Measurements from ENCODE around the gene RGS12.

The RGS12 gene

GRCh38 chr4:3329887-3330286 lies 37.1 kb downstream of the RGS12 start:
- Histone ChIP-seq H3K27ac (ENCODE audit: low read depth, low read length) (no peak overlapping the region), H3K4me1 (ENCODE audit: control insufficient read depth, low read length) (peaks cover 10% of the 10 kb centered on the region), H4K20me1 (ENCODE audit: control insufficient read depth, insufficient read depth, low read depth, low read length) (no peaks in the 10 kb centered on the region), H3F3A (ENCODE audit: control insufficient read depth, insufficient read depth) (no peaks in the 10 kb centered on the region), H3K36me3 (ENCODE audit: control insufficient read depth, low read length) (no peaks in the 10 kb centered on the region), H3K4me2 (ENCODE audit: low read length) (no peak overlapping the region), H3K9me2 (replicated peaks; ENCODE audit: control insufficient read depth, low read length) (no peaks in the 10 kb centered on the region), H3K9me3 (ENCODE audit: control insufficient read depth, insufficient read depth, low read length) (no peaks in the 10 kb centered on the region), H3K79me2 (ENCODE audit: control insufficient read depth, low read length) (no peaks in the 10 kb centered on the region), H3K27me3 (ENCODE audit: control insufficient read depth, low read length) (0 out of 2 replicates have a peak, but pooled peaks cover 3% of the 10 kb centered on the region), H3K4me3 (ENCODE audit: low read length) (no peak overlapping the region)
- TF ChIP-seq EZH2phosphoT487 (IDR thresholded peaks at IDR 0.05; ENCODE audit: borderline replicate concordance, low read length) (no peak), CTCF (IDR thresholded peaks at IDR 0.05; ENCODE audit: low read depth, low read length, poor library complexity, severe bottlenecking) (no peak)

GRCh38 chr4:3330707-3331106 lies 37.9 kb downstream of the RGS12 start:
- no peaks in the 10 kb centered on the region for H3K79me2 ChIP-seq (ENCODE audit: control insufficient read depth, low read length)
- H3K27ac ChIP-seq (ENCODE audit: low read depth, low read length): no peak overlapping the region
- H3K4me3 ChIP-seq (ENCODE audit: low read length): no peak overlapping the region
- TF ChIP-seq CTCF (IDR thresholded peaks at IDR 0.05; ENCODE audit: low read depth, low read length, poor library complexity, severe bottlenecking): no peak
- no peak for TF ChIP-seq EZH2phosphoT487 (IDR thresholded peaks at IDR 0.05; ENCODE audit: borderline replicate concordance, low read length)
- no peaks in the 10 kb centered on the region for H4K20me1 ChIP-seq (ENCODE audit: control insufficient read depth, insufficient read depth, low read depth, low read length)
- no peaks in the 10 kb centered on the region for H3K9me3 ChIP-seq (ENCODE audit: control insufficient read depth, insufficient read depth, low read length)
- H3K9me2 ChIP-seq (replicated peaks; ENCODE audit: control insufficient read depth, low read length): no peaks in the 10 kb centered on the region
- H3K4me1 ChIP-seq (ENCODE audit: control insufficient read depth, low read length): peaks cover 10% of the 10 kb centered on the region
- no peaks in the 10 kb centered on the region for H3K36me3 ChIP-seq (ENCODE audit: control insufficient read depth, low read length)
- H3K4me2 ChIP-seq (ENCODE audit: low read length): no peak overlapping the region
- H3K27me3 ChIP-seq (ENCODE audit: control insufficient read depth, low read length): peaks cover 6% of the 10 kb centered on the region; the same call in 1 of the 2 replicates
- H3F3A ChIP-seq (ENCODE audit: control insufficient read depth, insufficient read depth): no peaks in the 10 kb centered on the region

- Histone ChIP-seq H3K27ac (ENCODE audit: low read depth, low read length) (no peak overlapping the region), H3K36me3 (ENCODE audit: control insufficient read depth, low read length) (no peaks in the 10 kb centered on the region), H3K9me3 (ENCODE audit: control insufficient read depth, insufficient read depth, low read length) (no peaks in the 10 kb centered on the region), H3K27me3 (ENCODE audit: control insufficient read depth, low read length) (peaks cover 6% of the 10 kb centered on the region; the same call in 1 of the 2 replicates), H3F3A (ENCODE audit: control insufficient read depth, insufficient read depth) (no peaks in the 10 kb centered on the region), H3K4me2 (ENCODE audit: low read length) (no peak overlapping the region), H3K9me2 (replicated peaks; ENCODE audit: control insufficient read depth, low read length) (no peaks in the 10 kb centered on the region), H3K4me1 (ENCODE audit: control insufficient read depth, low read length) (peaks cover 10% of the 10 kb centered on the region), H4K20me1 (ENCODE audit: control insufficient read depth, insufficient read depth, low read depth, low read length) (no peaks in the 10 kb centered on the region), H3K4me3 (ENCODE audit: low read length) (no peak overlapping the region), H3K79me2 (ENCODE audit: control insufficient read depth, low read length) (no peaks in the 10 kb centered on the region)
- no peak for TF ChIP-seq EZH2phosphoT487 (IDR thresholded peaks at IDR 0.05; ENCODE audit: borderline replicate concordance, low read length)
- TF ChIP-seq CTCF (IDR thresholded peaks at IDR 0.05; ENCODE audit: low read depth, low read length, poor library complexity, severe bottlenecking): no peak
Observed at GRCh38 chr4:3331511-3332394, 38.9 kb downstream of the RGS12 start.
